ENCODE measurements around the gene SACS. TPM values are rescaled to one million over a fixed set of nuclear protein-coding genes. Genes with fewer than 3 reads are reported as not detected.
"Not testable (repeated sequence)": the region's sequence is repeated elsewhere in the genome, so short reads cannot be mapped to it uniquely, and the experiment has no call there.

Gene SACS
- total RNA-seq, 1 experiment from 2014 or later, result 44.8 TPM

GRCh38 chr13:23427881-23428528, 5.5 kb downstream of the SACS start:
- in situ Hi-C loops (cut with HindIII; ENCODE audit: low pct_unique_long_range_greater_than_20kb, low sequenced_read_pairs), result no loop called here

GRCh38 chr13:23427342-23427843, 6.1 kb downstream of the SACS start:
- in situ Hi-C loops (cut with HindIII; ENCODE audit: low pct_unique_long_range_greater_than_20kb, low sequenced_read_pairs), result no loop called here
- no peak for DNase-seq (ENCODE audit: low read depth, low spot score)

More at GRCh38 chr13:23427881-23428528, 5.5 kb downstream of the SACS start:
- DNase-seq (ENCODE audit: low read depth, low spot score), result no peak

- no peak for DNase-seq (ENCODE audit: low read depth, low spot score)
- in situ Hi-C loops (cut with HindIII; ENCODE audit: low pct_unique_long_range_greater_than_20kb, low sequenced_read_pairs), result no loop called here
These were observed 11.9 kb downstream of the SACS start for GRCh38 chr13:23421596-23421995.

GRCh38 chr13:23418776-23419683, 14.5 kb downstream of the SACS start:
- in situ Hi-C loops (cut with HindIII; ENCODE audit: low pct_unique_long_range_greater_than_20kb, low sequenced_read_pairs), result no loop called here
- DNase-seq (ENCODE audit: low read depth, low spot score), result no peak

- DNase-seq (ENCODE audit: low read depth, low spot score), result no peak
- in situ Hi-C loops (cut with HindIII; ENCODE audit: low pct_unique_long_range_greater_than_20kb, low sequenced_read_pairs), result no loop called here
These were observed 18.8 kb downstream of the SACS start for GRCh38 chr13:23414682-23415081.

GRCh38 chr13:23411706-23412105, 21.8 kb downstream of the SACS start:
- in situ Hi-C loops (cut with HindIII; ENCODE audit: low pct_unique_long_range_greater_than_20kb, low sequenced_read_pairs), result no loop called here
- DNase-seq (ENCODE audit: low read depth, low spot score), result no peak

GRCh38 chr13:23411220-23411619, 22.3 kb downstream of the SACS start:
- in situ Hi-C loops (cut with HindIII; ENCODE audit: low pct_unique_long_range_greater_than_20kb, low sequenced_read_pairs), result no loop called here
- DNase-seq (ENCODE audit: low read depth, low spot score), result no peak

GRCh38 chr13:23408026-23408425, 25.5 kb downstream of the SACS start:
- in situ Hi-C loops (cut with HindIII; ENCODE audit: low pct_unique_long_range_greater_than_20kb, low sequenced_read_pairs), result no loop called here
- DNase-seq (ENCODE audit: low read depth, low spot score), result no peak

GRCh38 chr13:23401156-23401555, 32.3 kb downstream of the SACS start:
- DNase-seq (ENCODE audit: low read depth, low spot score); in situ Hi-C loops (cut with HindIII; ENCODE audit: low pct_unique_long_range_greater_than_20kb, low sequenced_read_pairs): not testable (repeated sequence)

GRCh38 chr13:23399347-23399746, 34.2 kb downstream of the SACS start:
- in situ Hi-C loops (cut with HindIII; ENCODE audit: low pct_unique_long_range_greater_than_20kb, low sequenced_read_pairs), result no loop called here
- peak; percentile 14 for DNase-seq (ENCODE audit: low read depth, low spot score)

- in situ Hi-C loops (cut with HindIII; ENCODE audit: low pct_unique_long_range_greater_than_20kb, low sequenced_read_pairs), result no loop called here
- DNase-seq (ENCODE audit: low read depth, low spot score), result no peak
These were observed 38.7 kb downstream of the SACS start for GRCh38 chr13:23394821-23395220.

- DNase-seq (ENCODE audit: low read depth, low spot score), result no peak
- in situ Hi-C loops (cut with HindIII; ENCODE audit: low pct_unique_long_range_greater_than_20kb, low sequenced_read_pairs), result no loop called here
These were observed 40.4 kb downstream of the SACS start for GRCh38 chr13:23392925-23393645.

- no peak for DNase-seq (ENCODE audit: low read depth, low spot score)
- in situ Hi-C loops (cut with HindIII; ENCODE audit: low pct_unique_long_range_greater_than_20kb, low sequenced_read_pairs), result no loop called here
These were observed 41.2 kb downstream of the SACS start for GRCh38 chr13:23392313-23392712.

GRCh38 chr13:23391752-23392151, 41.8 kb downstream of the SACS start:
- DNase-seq (ENCODE audit: low read depth, low spot score), result no peak
- in situ Hi-C loops (cut with HindIII; ENCODE audit: low pct_unique_long_range_greater_than_20kb, low sequenced_read_pairs), result no loop called here

- no peak for DNase-seq (ENCODE audit: low read depth, low spot score)
- in situ Hi-C loops (cut with HindIII; ENCODE audit: low pct_unique_long_range_greater_than_20kb, low sequenced_read_pairs), result no loop called here
These were observed 47.0 kb downstream of the SACS start for GRCh38 chr13:23386533-23386932.

GRCh38 chr13:23385931-23386330, 47.6 kb downstream of the SACS start:
- in situ Hi-C loops (cut with HindIII; ENCODE audit: low pct_unique_long_range_greater_than_20kb, low sequenced_read_pairs), result no loop called here
- no peak for DNase-seq (ENCODE audit: low read depth, low spot score)

- in situ Hi-C loops (cut with HindIII; ENCODE audit: low pct_unique_long_range_greater_than_20kb, low sequenced_read_pairs), result no loop called here
- no peak for DNase-seq (ENCODE audit: low read depth, low spot score)
These were observed 49.4 kb downstream of the SACS start for GRCh38 chr13:23384111-23384510.

- no peak for DNase-seq (ENCODE audit: low read depth, low spot score)
- in situ Hi-C loops (cut with HindIII; ENCODE audit: low pct_unique_long_range_greater_than_20kb, low sequenced_read_pairs), result no loop called here
These were observed 50.4 kb downstream of the SACS start for GRCh38 chr13:23383151-23383550.

Data from SK-MEL-5 (cell line).